ENCODE measurements around the gene SVEP1.

SVEP1 gene

GRCh38 chr9:110356639-110357395, 222.7 kb downstream of the SVEP1 start:
- no peaks in the 10 kb centered on the region for H3K36me3 ChIP-seq (ENCODE audit: insufficient read depth, low read length)
- no peak for DNase-seq (ENCODE audit: low read depth, low spot score)
- H3K4me3 ChIP-seq = no peak overlapping the region
- no peaks in the 10 kb centered on the region for H3K9me3 ChIP-seq (ENCODE audit: low read depth, low read length)
- no peak overlapping the region for H3K9ac ChIP-seq (ENCODE audit: insufficient read length)
- H3K27ac ChIP-seq = no peak overlapping the region
- TF ChIP-seq FOXP2 (optimal IDR thresholded peaks at IDR 0.05; ENCODE audit: control extremely low read depth, extremely low read length, insufficient read depth) (no peak), EZH2 (IDR thresholded peaks at IDR 0.05) (no peak), POLR2AphosphoS5 (IDR thresholded peaks at IDR 0.05; ENCODE audit: borderline replicate concordance, low read depth, low read length) (no peak)

GRCh38 chr9:110355911-110356310, 223.6 kb downstream of the SVEP1 start:
- H3K9me3 ChIP-seq (ENCODE audit: low read depth, low read length) = no peaks in the 10 kb centered on the region

GRCh38 chr9:110351009-110351467, 228.5 kb downstream of the SVEP1 start:
- Histone ChIP-seq H3K4me3 (peak overlapping the region; percentile 34), H3K27ac (peak overlapping the region; percentile 67; the same call in 1 of the 2 replicates), H3K9ac (ENCODE audit: insufficient read length) (no peak overlapping the region), H3K9me3 (ENCODE audit: low read depth, low read length) (no peaks in the 10 kb centered on the region), H3K36me3 (ENCODE audit: insufficient read depth, low read length) (no peaks in the 10 kb centered on the region)
- no peak for TF ChIP-seq FOXP2 (optimal IDR thresholded peaks at IDR 0.05; ENCODE audit: control extremely low read depth, extremely low read length, insufficient read depth)
- no peak for TF ChIP-seq POLR2AphosphoS5 (IDR thresholded peaks at IDR 0.05; ENCODE audit: borderline replicate concordance, low read depth, low read length)
- TF ChIP-seq EZH2 (IDR thresholded peaks at IDR 0.05) = no peak
- DNase-seq (ENCODE audit: low read depth, low spot score) = peak; percentile 60

More at GRCh38 chr9:110355911-110356310, 223.6 kb downstream of the SVEP1 start:
- TF ChIP-seq FOXP2 (optimal IDR thresholded peaks at IDR 0.05; ENCODE audit: control extremely low read depth, extremely low read length, insufficient read depth) = no peak
- no peak for TF ChIP-seq EZH2 (IDR thresholded peaks at IDR 0.05)
- no peak for DNase-seq (ENCODE audit: low read depth, low spot score)
- H3K36me3 ChIP-seq (ENCODE audit: insufficient read depth, low read length) = no peaks in the 10 kb centered on the region
- no peak overlapping the region for H3K27ac ChIP-seq
- H3K4me3 ChIP-seq = no peak overlapping the region
- H3K9ac ChIP-seq (ENCODE audit: insufficient read length) = no peak overlapping the region

GRCh38 chr9:110346325-110346724, 233.2 kb downstream of the SVEP1 start:
- TF ChIP-seq FOXP2 (optimal IDR thresholded peaks at IDR 0.05; ENCODE audit: control extremely low read depth, extremely low read length, insufficient read depth) = no peak
- TF ChIP-seq POLR2AphosphoS5 (IDR thresholded peaks at IDR 0.05; ENCODE audit: borderline replicate concordance, low read depth, low read length) = no peak
- no peak for TF ChIP-seq EZH2 (IDR thresholded peaks at IDR 0.05)
- Histone ChIP-seq H3K4me3 (no peak overlapping the region), H3K9me3 (ENCODE audit: low read depth, low read length) (no peaks in the 10 kb centered on the region), H3K36me3 (ENCODE audit: insufficient read depth, low read length) (no peaks in the 10 kb centered on the region), H3K27ac (no peak overlapping the region), H3K9ac (ENCODE audit: insufficient read length) (no peak overlapping the region)
- no peak for DNase-seq (ENCODE audit: low read depth, low spot score)

- H3K36me3 ChIP-seq (ENCODE audit: insufficient read depth, low read length) = no peaks in the 10 kb centered on the region
- H3K9ac ChIP-seq (ENCODE audit: insufficient read length) = no peak overlapping the region
- no peak overlapping the region for H3K27ac ChIP-seq
- TF ChIP-seq FOXP2 (optimal IDR thresholded peaks at IDR 0.05; ENCODE audit: control extremely low read depth, extremely low read length, insufficient read depth) (no peak), POLR2AphosphoS5 (IDR thresholded peaks at IDR 0.05; ENCODE audit: borderline replicate concordance, low read depth, low read length) (no peak), EZH2 (IDR thresholded peaks at IDR 0.05) (no peak)
- no peak for DNase-seq (ENCODE audit: low read depth, low spot score)
- H3K9me3 ChIP-seq (ENCODE audit: low read depth, low read length) = no peaks in the 10 kb centered on the region
- no peak overlapping the region for H3K4me3 ChIP-seq
Measured at GRCh38 chr9:110344821-110345220, 234.7 kb downstream of the SVEP1 start.

- Histone ChIP-seq H3K4me3 (no peak overlapping the region), H3K9ac (ENCODE audit: insufficient read length) (no peak overlapping the region), H3K9me3 (ENCODE audit: low read depth, low read length) (no peaks in the 10 kb centered on the region), H3K36me3 (ENCODE audit: insufficient read depth, low read length) (no peaks in the 10 kb centered on the region), H3K27ac (no peak overlapping the region)
- no peak for TF ChIP-seq POLR2AphosphoS5 (IDR thresholded peaks at IDR 0.05; ENCODE audit: borderline replicate concordance, low read depth, low read length)
- no peak for TF ChIP-seq FOXP2 (optimal IDR thresholded peaks at IDR 0.05; ENCODE audit: control extremely low read depth, extremely low read length, insufficient read depth)
- TF ChIP-seq EZH2 (IDR thresholded peaks at IDR 0.05) = no peak
- DNase-seq (ENCODE audit: low read depth, low spot score) = no peak
Measured at GRCh38 chr9:110343551-110343950, 236.0 kb downstream of the SVEP1 start.

GRCh38 chr9:110340306-110340705, 239.2 kb downstream of the SVEP1 start:
- H3K9ac ChIP-seq (ENCODE audit: insufficient read length) = no peak overlapping the region
- no peak overlapping the region for H3K27ac ChIP-seq
- H3K9me3 ChIP-seq (ENCODE audit: low read depth, low read length) = no peaks in the 10 kb centered on the region
- TF ChIP-seq EZH2 (IDR thresholded peaks at IDR 0.05) = no peak
- TF ChIP-seq POLR2AphosphoS5 (IDR thresholded peaks at IDR 0.05; ENCODE audit: borderline replicate concordance, low read depth, low read length) = no peak
- no peak for TF ChIP-seq FOXP2 (optimal IDR thresholded peaks at IDR 0.05; ENCODE audit: control extremely low read depth, extremely low read length, insufficient read depth)
- no peak for DNase-seq (ENCODE audit: low read depth, low spot score)
- H3K4me3 ChIP-seq = no peak overlapping the region
- no peaks in the 10 kb centered on the region for H3K36me3 ChIP-seq (ENCODE audit: insufficient read depth, low read length)

GRCh38 chr9:110338143-110338542, 241.4 kb downstream of the SVEP1 start:
- Histone ChIP-seq H3K36me3 (ENCODE audit: insufficient read depth, low read length) (no peaks in the 10 kb centered on the region), H3K4me3 (no peak overlapping the region), H3K27ac (no peak overlapping the region), H3K9me3 (ENCODE audit: low read depth, low read length) (no peaks in the 10 kb centered on the region), H3K9ac (ENCODE audit: insufficient read length) (no peak overlapping the region)
- TF ChIP-seq EZH2 (IDR thresholded peaks at IDR 0.05) (no peak), POLR2AphosphoS5 (IDR thresholded peaks at IDR 0.05; ENCODE audit: borderline replicate concordance, low read depth, low read length) (no peak), FOXP2 (optimal IDR thresholded peaks at IDR 0.05; ENCODE audit: control extremely low read depth, extremely low read length, insufficient read depth) (no peak)
- no peak for DNase-seq (ENCODE audit: low read depth, low spot score)
